ENCODE results near the gene NLE1.
"Not testable (repeated sequence)": the region's sequence is repeated elsewhere in the genome, so short reads cannot be mapped to it uniquely, and the experiment has no call there.

The NLE1 gene

GRCh38 chr17:35129154-35129972, 12.7 kb downstream of the NLE1 start:
- H3K4me3 Mint-ChIP-seq = no peak overlapping the region
- no peak overlapping the region for H3K27ac Mint-ChIP-seq
- no peaks in the 10 kb centered on the region for H3K4me1 Mint-ChIP-seq
- peaks cover 13% of the 10 kb centered on the region for H3K36me3 Mint-ChIP-seq
- DNase-seq (ENCODE audit: low spot score in 2 of 2) (no peak), ATAC-seq (ENCODE audit: low read depth) (no peak)
- no peaks in the 10 kb centered on the region for H3K9me3 Mint-ChIP-seq
- H3K27me3 Mint-ChIP-seq = no peaks in the 10 kb centered on the region

GRCh38 chr17:35127751-35128514, 14.2 kb downstream of the NLE1 start:
- H3K27ac Mint-ChIP-seq = no peak overlapping the region
- H3K4me3 Mint-ChIP-seq = no peak overlapping the region
- H3K36me3 Mint-ChIP-seq = peaks cover 7% of the 10 kb centered on the region
- H3K9me3 Mint-ChIP-seq = no peaks in the 10 kb centered on the region
- H3K27me3 Mint-ChIP-seq = no peaks in the 10 kb centered on the region
- no peak for ATAC-seq (ENCODE audit: low read depth)
- no peak for DNase-seq (ENCODE audit: low spot score in 2 of 2)
- H3K4me1 Mint-ChIP-seq = no peaks in the 10 kb centered on the region

- no peak within 1 kb of the TSS for H3K4me3 Mint-ChIP-seq
- DNase-seq (ENCODE audit: low spot score in 2 of 2) (no peak), ATAC-seq (ENCODE audit: low read depth) (no peak)
- H3K36me3 Mint-ChIP-seq = peaks cover 3% of the 10 kb centered on the region
- no peak within 1 kb of the TSS for H3K27ac Mint-ChIP-seq
- H3K9me3 Mint-ChIP-seq = no peaks in the 10 kb centered on the region
- H3K4me1 Mint-ChIP-seq = peaks cover 14% of the 10 kb centered on the region
- no peaks in the 10 kb centered on the region for H3K27me3 Mint-ChIP-seq
Observed at GRCh38 chr17:35121315-35121714, 20.8 kb downstream of the NLE1 start, which contains the start of gene FNDC8. Gene FNDC8 (plus strand): TSS chr17:35121615. CDS start chr17:35121694, 79 bp downstream.

- H3K4me1 Mint-ChIP-seq = peaks cover 19% of the 10 kb centered on the region
- ATAC-seq (ENCODE audit: low read depth) (peak; percentile 89), DNase-seq (ENCODE audit: low spot score in 2 of 2) (peak; percentile 85 to 91)
- H3K27me3 Mint-ChIP-seq = no peaks in the 10 kb centered on the region
- no peaks in the 10 kb centered on the region for H3K9me3 Mint-ChIP-seq
- H3K36me3 Mint-ChIP-seq = peaks cover 9% of the 10 kb centered on the region
- peak within 1 kb of the TSS; percentile 89 for H3K27ac Mint-ChIP-seq
- H3K4me3 Mint-ChIP-seq = peak within 1 kb of the TSS; percentile 88
Observed at GRCh38 chr17:35119370-35120165, 22.5 kb downstream of the NLE1 start, which contains the start of gene RAD51D. Gene RAD51D (minus strand): TSS chr17:35119860. CDS start chr17:35119613, 247 bp downstream.

- Mint-ChIP-seq H3K36me3 (peaks cover 10% of the 10 kb centered on the region), H3K4me1 (peaks cover 19% of the 10 kb centered on the region), H3K4me3 (peak overlapping the region; percentile 50), H3K27me3 (no peaks in the 10 kb centered on the region), H3K9me3 (no peaks in the 10 kb centered on the region), H3K27ac (peak overlapping the region; percentile 65)
- DNase-seq (ENCODE audit: low spot score in 2 of 2) (no peak), ATAC-seq (ENCODE audit: low read depth) (no peak)
Observed at GRCh38 chr17:35117984-35118383, 24.1 kb downstream of the NLE1 start.

GRCh38 chr17:35116845-35117244, 25.3 kb downstream of the NLE1 start:
- Mint-ChIP-seq H3K27me3 (no peaks in the 10 kb centered on the region), H3K36me3 (peaks cover 11% of the 10 kb centered on the region), H3K4me3 (no peak overlapping the region), H3K9me3 (no peaks in the 10 kb centered on the region), H3K27ac (no peak overlapping the region), H3K4me1 (peaks cover 19% of the 10 kb centered on the region)
- no peak for DNase-seq (ENCODE audit: low spot score in 2 of 2)
- no peak for ATAC-seq (ENCODE audit: low read depth)

GRCh38 chr17:35110791-35111190, 31.3 kb downstream of the NLE1 start:
- H3K27me3 Mint-ChIP-seq; H3K4me3 Mint-ChIP-seq; DNase-seq (ENCODE audit: low spot score in 2 of 2); H3K27ac Mint-ChIP-seq; ATAC-seq (ENCODE audit: low read depth); H3K4me1 Mint-ChIP-seq; H3K9me3 Mint-ChIP-seq: not testable (repeated sequence)
- H3K36me3 Mint-ChIP-seq = peaks cover 16% of the 10 kb centered on the region

GRCh38 chr17:35104844-35105450, 37.2 kb downstream of the NLE1 start:
- H3K9me3 Mint-ChIP-seq = no peaks in the 10 kb centered on the region
- DNase-seq (ENCODE audit: low spot score in 2 of 2) (no peak), ATAC-seq (ENCODE audit: low read depth) (no peak)
- H3K27me3 Mint-ChIP-seq = no peaks in the 10 kb centered on the region
- peaks cover 26% of the 10 kb centered on the region for H3K36me3 Mint-ChIP-seq
- peaks cover 3% of the 10 kb centered on the region for H3K4me1 Mint-ChIP-seq
- H3K27ac Mint-ChIP-seq = no peak overlapping the region
- no peak overlapping the region for H3K4me3 Mint-ChIP-seq

GRCh38 chr17:35103271-35103670, 38.8 kb downstream of the NLE1 start:
- ATAC-seq (ENCODE audit: low read depth) = no peak
- DNase-seq (ENCODE audit: low spot score in 2 of 2) = no peak
- Mint-ChIP-seq H3K4me3 (no peak overlapping the region), H3K27ac (no peak overlapping the region), H3K36me3 (peaks cover 30% of the 10 kb centered on the region), H3K9me3 (no peaks in the 10 kb centered on the region), H3K27me3 (no peaks in the 10 kb centered on the region), H3K4me1 (peaks cover 3% of the 10 kb centered on the region)

GRCh38 chr17:35101725-35102124, 40.4 kb downstream of the NLE1 start:
- ATAC-seq (ENCODE audit: low read depth) = no peak
- DNase-seq (ENCODE audit: low spot score in 2 of 2) = no peak
- no peak overlapping the region for H3K4me3 Mint-ChIP-seq
- no peaks in the 10 kb centered on the region for H3K27me3 Mint-ChIP-seq
- peaks cover 29% of the 10 kb centered on the region for H3K36me3 Mint-ChIP-seq
- peaks cover 3% of the 10 kb centered on the region for H3K4me1 Mint-ChIP-seq
- H3K9me3 Mint-ChIP-seq = no peaks in the 10 kb centered on the region
- no peak overlapping the region for H3K27ac Mint-ChIP-seq

GRCh38 chr17:35101036-35101435, 41.1 kb downstream of the NLE1 start:
- no peak overlapping the region for H3K4me3 Mint-ChIP-seq
- H3K27ac Mint-ChIP-seq = no peak overlapping the region
- no peaks in the 10 kb centered on the region for H3K27me3 Mint-ChIP-seq
- H3K4me1 Mint-ChIP-seq = peaks cover 3% of the 10 kb centered on the region
- H3K36me3 Mint-ChIP-seq = peaks cover 22% of the 10 kb centered on the region
- H3K9me3 Mint-ChIP-seq = no peaks in the 10 kb centered on the region
- ATAC-seq (ENCODE audit: low read depth) (no peak), DNase-seq (ENCODE audit: low spot score in 2 of 2) (no peak)

- DNase-seq (ENCODE audit: low spot score in 2 of 2) (no peak), ATAC-seq (ENCODE audit: low read depth) (no peak)
- H3K27ac Mint-ChIP-seq = no peak overlapping the region
- no peaks in the 10 kb centered on the region for H3K9me3 Mint-ChIP-seq
- no peaks in the 10 kb centered on the region for H3K27me3 Mint-ChIP-seq
- H3K36me3 Mint-ChIP-seq = peaks cover 14% of the 10 kb centered on the region
- no peak overlapping the region for H3K4me3 Mint-ChIP-seq
- H3K4me1 Mint-ChIP-seq = peaks cover 3% of the 10 kb centered on the region
Observed at GRCh38 chr17:35099908-35100307, 42.2 kb downstream of the NLE1 start.

- DNase-seq (ENCODE audit: low spot score in 2 of 2) (no peak), ATAC-seq (ENCODE audit: low read depth) (no peak)
- H3K27ac Mint-ChIP-seq = no peak overlapping the region
- H3K4me3 Mint-ChIP-seq = no peak overlapping the region
- H3K9me3 Mint-ChIP-seq = no peaks in the 10 kb centered on the region
- H3K4me1 Mint-ChIP-seq = no peaks in the 10 kb centered on the region
- H3K27me3 Mint-ChIP-seq = no peaks in the 10 kb centered on the region
- H3K36me3 Mint-ChIP-seq = peaks cover 12% of the 10 kb centered on the region
Observed at GRCh38 chr17:35097776-35098175, 44.3 kb downstream of the NLE1 start.

Data from memory B cell (primary cell).